GM19397 (cell line): ENCODE data around the gene AMOTL2.

ENCODE experiments used
- ATAC-seq: cut with Tn5 transposase; IDR thresholded peaks from one replicate; pipeline ENCODE4 v1.9.1; 2021; ENCODE audit warnings: mild to moderate bottlenecking, moderate library complexity; ENCODE audit not compliant: unreplicated experiment

AMOTL2 gene

GRCh38 chr3:134366928-134367811 lies 7.1 kb downstream of the AMOTL2 start:
- ATAC-seq: no peak

GRCh38 chr3:134366221-134366927 lies 7.9 kb downstream of the AMOTL2 start:
- no peak for ATAC-seq

- ATAC-seq: no peak
Measured at GRCh38 chr3:134365766-134366065, 8.5 kb downstream of the AMOTL2 start.

DNA sequence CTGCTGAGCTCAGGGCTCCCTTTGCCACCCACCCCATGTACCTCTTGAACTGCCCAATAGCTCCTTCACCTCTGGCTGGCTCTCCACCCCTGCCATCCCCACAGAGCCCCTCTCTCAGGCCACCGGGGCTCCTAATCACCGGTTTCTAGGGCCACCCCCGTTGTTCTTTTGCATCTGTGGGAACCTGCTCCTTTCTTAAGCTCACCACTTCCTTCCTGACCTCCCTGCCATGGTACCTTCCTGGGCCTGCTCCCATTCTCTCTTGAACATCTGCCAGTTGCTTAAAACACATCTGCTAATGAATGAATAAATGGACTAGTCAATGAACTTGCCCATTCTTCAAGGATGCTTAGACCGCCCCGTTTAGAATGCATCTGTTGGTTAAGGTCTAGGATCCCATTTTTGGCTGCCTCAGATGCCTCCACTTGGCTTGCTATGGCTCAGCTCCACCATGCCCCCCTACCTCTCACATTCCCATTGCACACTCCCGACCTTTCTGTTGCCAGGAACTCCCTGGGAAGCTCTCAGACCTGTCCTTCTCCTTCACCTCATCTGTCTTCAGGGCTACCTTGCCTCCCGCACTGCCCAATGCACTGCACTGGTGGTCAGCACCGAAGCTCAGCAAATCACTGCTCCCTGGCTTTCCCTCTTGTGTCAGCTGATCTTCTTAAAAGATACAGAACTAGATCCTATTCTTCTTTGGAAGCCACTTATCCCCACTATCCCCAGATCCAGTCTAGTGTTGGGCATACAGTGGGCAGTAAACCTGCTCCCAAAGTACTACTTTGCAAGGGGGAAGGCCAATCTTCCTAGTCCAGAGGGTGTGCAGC lies 9.1 kb downstream of the AMOTL2 start:
- ATAC-seq: no peak

- ATAC-seq: no peak
Measured at GRCh38 chr3:134364061-134364935, 9.9 kb downstream of the AMOTL2 start.

DNA sequence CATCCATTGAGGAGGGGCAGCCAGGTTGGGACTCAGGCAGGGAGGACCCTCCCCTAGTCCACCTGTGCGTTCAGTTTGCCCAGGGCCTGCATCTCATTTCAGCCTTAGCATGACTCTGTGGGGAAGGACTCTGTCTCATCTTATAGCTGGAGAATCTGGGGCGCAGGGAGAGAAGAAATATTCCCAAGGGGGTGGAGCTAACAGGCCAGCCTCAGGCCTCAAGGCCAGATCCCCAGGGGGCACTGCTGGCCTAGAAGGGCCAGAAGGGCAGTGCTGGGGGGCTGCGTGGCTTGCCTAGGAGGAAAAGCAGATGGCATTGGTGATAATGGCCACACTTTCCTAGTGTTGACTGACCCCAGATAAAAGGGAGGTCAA lies 10.9 kb downstream of the AMOTL2 start:
- no peak for ATAC-seq

- ATAC-seq: no peak
Measured at GRCh38 chr3:134362670-134363380, 11.4 kb downstream of the AMOTL2 start.

- ATAC-seq: no peak
Measured at GRCh38 chr3:134362221-134362620, 12.0 kb downstream of the AMOTL2 start.

DNA sequence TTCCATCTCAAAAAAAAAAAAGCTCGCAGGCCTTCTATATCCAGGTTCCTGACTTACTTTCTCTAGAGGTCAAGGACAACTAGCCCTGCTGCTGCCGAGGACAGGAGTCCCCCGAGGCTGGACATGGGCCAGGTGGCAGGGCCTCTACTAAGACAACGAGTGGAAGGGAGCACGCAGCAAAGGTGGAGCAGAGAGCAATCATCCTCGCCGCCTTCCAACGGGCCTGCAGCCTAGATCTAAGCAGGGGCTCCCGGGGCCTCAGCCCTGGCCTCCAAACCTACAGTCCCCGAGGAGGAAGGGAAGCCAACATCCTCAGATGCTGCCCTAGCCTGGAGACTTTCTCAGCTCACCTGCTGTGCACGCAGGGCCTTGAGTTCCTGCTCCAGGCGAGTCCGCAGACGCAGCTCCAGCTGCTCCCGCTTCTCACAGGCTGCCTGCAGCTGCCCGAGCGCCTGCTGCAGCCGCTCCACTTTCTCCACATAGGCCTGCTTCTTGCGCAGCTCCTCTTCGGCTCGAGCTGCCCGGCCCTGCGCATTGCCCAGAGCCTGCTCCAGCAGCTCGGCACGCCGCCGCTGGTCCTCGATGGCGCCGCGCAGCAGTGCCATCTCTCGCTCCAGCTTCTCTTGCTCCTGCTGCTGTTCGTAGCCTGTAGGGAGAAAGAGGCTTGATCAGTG lies 12.9 kb downstream of the AMOTL2 start:
- ATAC-seq: no peak

DNA sequence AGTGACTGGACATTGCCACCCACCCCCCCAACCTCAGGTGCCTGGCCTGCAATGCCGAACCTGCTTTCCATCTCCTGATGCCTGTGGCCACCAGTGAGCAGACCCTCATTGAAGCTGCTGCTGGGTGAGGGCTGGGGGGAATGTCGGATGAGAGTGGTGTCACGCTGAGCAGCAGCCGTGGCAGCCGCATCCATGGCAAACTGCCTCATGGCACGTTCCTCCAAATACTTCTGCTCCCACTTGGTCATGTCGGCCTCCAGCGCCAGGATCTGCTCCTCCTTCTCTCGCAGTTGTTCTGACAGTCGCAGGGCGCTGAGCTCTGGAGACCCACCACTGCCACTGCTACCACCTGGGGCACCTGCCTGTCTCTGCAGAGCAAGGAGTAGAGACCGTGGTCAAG lies 14.2 kb downstream of the AMOTL2 start:
- ATAC-seq: no peak

DNA sequence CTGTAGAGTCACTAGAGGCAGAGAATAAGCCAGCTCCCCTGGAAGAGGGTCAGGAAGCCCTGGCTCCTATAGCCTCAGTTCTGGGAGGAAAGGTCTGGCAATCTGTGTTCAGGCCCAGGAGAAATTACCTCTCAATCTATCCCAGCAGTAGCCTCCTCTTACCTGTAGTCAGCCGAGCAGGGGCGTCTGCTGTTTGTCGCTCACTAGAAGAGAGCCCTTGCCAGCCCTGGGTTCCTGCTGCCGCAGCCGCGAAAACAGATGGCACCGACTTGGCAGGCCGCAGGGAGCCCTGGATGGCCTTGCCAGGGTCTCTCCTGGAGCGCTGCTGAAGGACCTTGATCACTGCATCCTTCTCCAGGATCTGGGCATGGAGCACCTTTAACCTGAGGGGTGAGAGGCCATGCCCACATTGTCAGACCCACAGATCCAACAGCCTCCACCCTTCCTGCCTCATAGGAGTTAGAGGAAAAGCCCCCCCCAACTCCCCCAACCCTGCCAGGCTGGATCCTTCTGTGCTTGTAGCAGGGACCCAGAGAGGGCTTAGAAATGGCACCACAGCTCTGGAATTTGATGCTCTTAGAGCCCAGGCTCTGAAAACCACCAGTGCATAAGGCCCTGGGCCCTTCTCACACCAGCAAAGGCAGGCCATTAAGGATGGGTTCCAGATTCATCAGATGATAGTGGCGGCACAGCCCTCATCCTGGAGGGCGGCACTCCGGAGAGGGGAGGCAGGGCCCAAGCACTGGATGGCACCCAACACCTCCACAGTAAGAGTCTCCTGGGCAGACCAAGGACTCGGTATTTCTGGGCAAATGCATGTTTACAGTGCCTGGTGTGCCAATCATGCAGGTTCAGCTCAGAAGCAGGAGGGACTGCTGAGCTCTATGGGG lies 14.9 kb downstream of the AMOTL2 start:
- ATAC-seq: no peak

GRCh38 chr3:134357914-134358811 lies 16.1 kb downstream of the AMOTL2 start:
- ATAC-seq: no peak

GRCh38 chr3:134357261-134357913 lies 16.9 kb downstream of the AMOTL2 start:
- no peak for ATAC-seq

DNA sequence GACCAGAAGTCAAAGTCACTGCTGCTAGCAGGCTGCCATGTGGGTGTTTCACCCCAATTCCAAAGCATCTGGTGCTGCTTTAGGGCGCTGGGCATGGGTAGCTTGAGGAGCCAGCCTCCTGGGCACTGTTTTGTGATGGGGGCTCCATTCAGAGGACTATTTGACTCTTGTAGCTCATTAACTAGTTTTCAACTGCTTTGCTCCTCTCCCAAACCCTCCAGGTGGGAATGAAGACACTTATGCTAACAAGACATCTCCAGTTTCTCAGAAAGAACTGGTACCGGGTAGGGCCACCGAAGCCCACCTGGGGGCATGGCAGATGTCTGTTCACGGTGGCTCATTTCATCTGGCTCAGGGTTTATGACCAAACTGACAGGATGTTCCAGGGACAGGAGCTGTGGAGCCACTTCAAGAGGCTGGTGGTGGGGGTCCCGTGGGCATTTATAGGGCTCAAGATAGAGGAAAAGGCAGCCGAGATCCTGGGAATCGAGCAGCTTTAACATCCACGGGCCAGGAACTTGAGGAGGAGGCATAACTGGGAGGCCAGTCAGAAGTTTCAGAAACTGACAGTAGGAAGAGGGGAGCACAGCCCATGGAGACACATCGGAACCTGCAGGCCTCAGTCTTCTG lies 17.7 kb downstream of the AMOTL2 start:
- ATAC-seq: no peak

DNA sequence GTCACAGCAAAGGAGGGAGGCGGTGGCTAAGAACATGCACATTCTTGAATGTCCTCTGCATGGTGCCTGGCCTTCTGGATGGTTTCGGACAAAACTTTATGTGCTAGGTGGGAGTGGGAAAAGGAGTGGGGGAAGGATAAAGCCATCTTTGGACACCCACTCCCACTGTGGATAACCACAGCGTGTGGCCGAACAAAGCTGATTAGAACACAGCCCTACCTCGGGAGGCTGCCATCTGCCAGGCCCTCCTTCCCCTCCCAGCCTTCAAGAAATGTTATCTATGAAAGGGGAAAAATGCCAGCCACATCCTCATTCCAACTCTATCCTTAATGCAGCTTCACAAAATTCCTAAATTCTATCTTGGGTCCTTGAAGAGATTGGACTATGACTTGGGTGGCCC lies 18.8 kb downstream of the AMOTL2 start:
- ATAC-seq: no peak

DNA sequence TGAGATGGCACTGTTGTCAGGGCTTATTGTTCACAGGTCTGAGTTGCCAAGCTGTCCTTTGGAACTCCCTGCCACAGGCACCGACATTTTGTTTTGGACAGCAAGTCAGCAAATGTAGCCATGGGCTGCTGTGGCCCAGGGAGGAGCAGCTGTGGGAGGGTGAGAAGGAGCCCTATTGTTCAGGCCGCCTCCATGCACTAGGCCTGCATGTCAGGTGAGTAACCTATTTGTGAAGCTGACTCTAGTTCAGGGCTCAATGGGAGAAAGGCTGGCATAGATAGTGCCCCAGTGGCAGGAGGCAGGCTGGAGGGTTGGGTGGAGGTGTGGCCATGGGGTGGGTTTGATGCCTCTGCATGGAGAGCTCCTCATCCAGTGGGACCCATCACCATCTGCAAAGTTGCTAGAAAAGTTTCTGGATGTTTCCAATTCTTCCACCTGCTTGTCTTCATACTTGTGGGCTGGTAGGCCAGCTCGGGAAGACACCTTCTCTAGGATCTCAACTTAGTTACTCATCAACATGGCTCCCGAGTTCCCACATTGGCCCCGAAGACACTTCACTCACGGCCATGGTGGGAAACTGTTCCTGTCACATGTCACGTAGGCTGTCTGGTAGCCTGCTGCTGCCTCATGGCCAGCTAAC lies 19.5 kb downstream of the AMOTL2 start:
- ATAC-seq: no peak
